Measurements from ENCODE around the gene TMPRSS7. TPM values are rescaled to one million over a fixed set of nuclear protein-coding genes. Genes with fewer than 3 reads are reported as not detected.
A peak's percentile ranks its signal among the peaks of the same experiment; 100 is the strongest.
"Not testable (repeated sequence)": the region's sequence is repeated elsewhere in the genome, so short reads cannot be mapped to it uniquely, and the experiment has no call there.

Gene TMPRSS7
- total RNA-seq, 1 experiment from 2014 or later = 0.16 TPM

DNA sequence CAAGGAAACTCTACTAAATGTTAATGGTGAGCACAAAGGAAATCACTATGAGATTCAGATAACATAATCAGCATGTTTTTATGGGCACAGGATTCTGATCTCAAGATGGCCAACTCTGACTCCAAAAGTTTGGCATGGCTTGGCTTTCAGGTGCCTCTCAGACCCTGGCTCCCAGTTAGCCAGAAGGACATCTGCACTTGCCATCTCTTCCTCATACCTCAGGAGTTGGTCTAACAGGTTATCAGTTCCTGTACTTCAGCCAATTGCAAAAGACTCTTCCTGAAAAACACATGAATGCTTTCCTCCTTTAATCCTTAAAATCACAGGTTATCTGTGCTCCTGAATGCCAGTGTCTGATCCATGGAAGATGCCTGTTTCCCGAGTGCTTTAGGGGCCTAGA lies 25.0 kb downstream of the TMPRSS7 start:
- no peak for DNase-seq (ENCODE audit: low spot score)

- DNase-seq (ENCODE audit: low spot score) = peak; percentile 35
These were observed 26.6 kb downstream of the TMPRSS7 start for GRCh38 chr3:112061152-112061551.

- DNase-seq (ENCODE audit: low spot score) = not testable (repeated sequence)
These were observed 38.0 kb downstream of the TMPRSS7 start for GRCh38 chr3:112072387-112073060.

- no peak for DNase-seq (ENCODE audit: low spot score)
These were observed 39.5 kb downstream of the TMPRSS7 start for GRCh38 chr3:112074006-112074405.

GRCh38 chr3:112074616-112075497 lies 40.3 kb downstream of the TMPRSS7 start:
- DNase-seq (ENCODE audit: low spot score) = peak; percentile 97

GRCh38 chr3:112078125-112079083 lies 43.9 kb downstream of the TMPRSS7 start:
- no peak for DNase-seq (ENCODE audit: low spot score)

- no peak for DNase-seq (ENCODE audit: low spot score)
These were observed 48.7 kb downstream of the TMPRSS7 start for GRCh38 chr3:112083239-112083638.

GRCh38 chr3:112084980-112085705 lies 50.6 kb downstream of the TMPRSS7 start:
- DNase-seq (ENCODE audit: low spot score) = no peak

GRCh38 chr3:112085735-112086075 lies 51.2 kb downstream of the TMPRSS7 start:
- no peak for DNase-seq (ENCODE audit: low spot score)

DNA sequence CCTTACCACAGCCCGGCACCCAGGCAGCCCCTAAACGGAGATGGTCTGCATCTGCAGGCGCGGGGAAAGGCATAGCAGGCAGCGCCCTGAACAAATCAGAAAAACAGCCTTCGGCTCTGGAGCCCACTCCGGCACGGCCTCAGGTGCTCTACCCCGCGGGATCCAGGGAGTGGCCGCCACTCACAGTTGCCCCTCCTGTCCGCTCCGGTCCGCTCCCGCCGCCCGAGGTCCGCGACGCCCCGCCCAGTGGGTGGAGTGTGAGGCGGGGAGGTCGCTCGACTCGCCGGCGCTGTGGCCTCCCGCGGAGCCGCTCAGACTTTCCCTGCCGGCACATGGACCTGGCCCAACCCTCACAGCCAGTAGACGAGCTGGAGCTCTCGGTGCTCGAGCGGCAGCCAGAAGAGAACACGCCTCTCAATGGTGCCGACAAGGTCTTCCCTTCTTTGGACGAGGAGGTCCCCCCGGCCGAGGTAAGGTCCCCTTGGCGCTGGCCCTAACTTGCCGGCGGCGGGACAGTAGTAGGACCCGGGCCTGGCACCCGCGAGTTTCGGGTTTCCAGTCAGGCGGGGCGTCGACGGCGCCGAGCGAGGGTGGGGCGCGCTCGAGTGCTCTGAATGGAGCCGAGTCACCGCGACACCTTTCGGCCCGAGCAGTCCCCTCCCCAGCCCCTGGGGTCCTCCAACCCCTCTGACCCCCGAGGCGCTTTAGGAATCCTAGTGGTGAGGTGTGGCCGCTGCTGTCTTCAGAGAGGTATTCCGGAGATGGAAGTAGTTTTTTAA lies 51.7 kb downstream of the TMPRSS7 start, which contains the start of gene C3orf52:
TSS of gene C3orf52 (plus strand) at position 314 of the 779 bp plus-strand sequence. CDS start at position 333, 19 bp downstream.
- peak; percentile 68 for DNase-seq (ENCODE audit: low spot score)

DNA sequence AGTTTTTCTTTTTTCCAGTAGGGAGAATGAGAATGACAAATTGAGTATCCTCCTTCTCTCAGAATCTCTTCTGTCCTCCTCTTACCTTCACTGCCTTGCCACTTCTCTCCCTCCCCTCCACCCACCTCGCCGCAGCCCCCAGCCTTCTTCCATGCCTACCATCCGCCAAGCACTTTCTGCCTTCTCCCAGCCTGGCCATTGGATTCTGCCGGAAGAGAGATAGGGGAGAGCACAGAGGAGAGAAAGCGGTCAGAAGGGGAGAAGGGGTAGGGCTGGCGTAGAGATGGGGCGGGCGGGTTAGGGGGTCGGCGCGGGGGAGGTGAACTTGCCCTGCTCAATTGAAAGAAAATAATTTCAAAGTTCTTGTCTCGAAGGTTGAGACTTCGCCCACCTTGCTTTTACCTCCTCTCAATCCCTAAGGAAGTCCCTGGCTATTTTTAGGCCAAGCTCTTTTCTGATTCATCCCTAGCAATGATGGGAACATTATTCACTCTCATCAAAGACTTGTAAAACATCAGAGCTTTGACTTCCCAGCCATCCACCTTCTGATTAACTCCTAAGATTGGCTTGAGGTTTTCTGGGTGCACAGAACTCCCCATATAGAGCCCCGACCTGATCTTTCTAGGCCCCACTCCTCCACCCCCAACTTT lies 52.5 kb downstream of the TMPRSS7 start:
- DNase-seq (ENCODE audit: low spot score) = peak; percentile 69

- DNase-seq (ENCODE audit: low spot score) = no peak
These were observed 53.2 kb downstream of the TMPRSS7 start for GRCh38 chr3:112087746-112088145.

DNA sequence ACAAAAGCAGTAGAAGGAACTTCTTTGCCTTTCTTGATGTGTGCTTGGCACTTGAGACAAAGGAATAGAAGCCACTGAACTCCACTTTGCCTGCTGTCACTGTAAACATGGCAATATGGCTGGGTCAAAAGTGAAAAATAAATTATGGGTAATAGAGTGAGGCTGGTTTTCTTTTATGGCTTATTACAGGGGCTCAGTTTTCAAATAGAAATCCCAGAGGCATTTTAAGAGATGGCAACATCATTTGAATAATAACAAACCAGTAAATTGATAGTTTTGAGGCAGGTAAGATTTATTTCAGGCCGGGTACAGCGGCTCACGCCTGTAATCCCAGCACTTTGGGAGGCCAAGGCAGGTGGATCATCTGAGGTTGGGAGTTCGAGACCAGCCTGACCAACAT lies 54.4 kb downstream of the TMPRSS7 start:
- no peak for DNase-seq (ENCODE audit: low spot score)

DNA sequence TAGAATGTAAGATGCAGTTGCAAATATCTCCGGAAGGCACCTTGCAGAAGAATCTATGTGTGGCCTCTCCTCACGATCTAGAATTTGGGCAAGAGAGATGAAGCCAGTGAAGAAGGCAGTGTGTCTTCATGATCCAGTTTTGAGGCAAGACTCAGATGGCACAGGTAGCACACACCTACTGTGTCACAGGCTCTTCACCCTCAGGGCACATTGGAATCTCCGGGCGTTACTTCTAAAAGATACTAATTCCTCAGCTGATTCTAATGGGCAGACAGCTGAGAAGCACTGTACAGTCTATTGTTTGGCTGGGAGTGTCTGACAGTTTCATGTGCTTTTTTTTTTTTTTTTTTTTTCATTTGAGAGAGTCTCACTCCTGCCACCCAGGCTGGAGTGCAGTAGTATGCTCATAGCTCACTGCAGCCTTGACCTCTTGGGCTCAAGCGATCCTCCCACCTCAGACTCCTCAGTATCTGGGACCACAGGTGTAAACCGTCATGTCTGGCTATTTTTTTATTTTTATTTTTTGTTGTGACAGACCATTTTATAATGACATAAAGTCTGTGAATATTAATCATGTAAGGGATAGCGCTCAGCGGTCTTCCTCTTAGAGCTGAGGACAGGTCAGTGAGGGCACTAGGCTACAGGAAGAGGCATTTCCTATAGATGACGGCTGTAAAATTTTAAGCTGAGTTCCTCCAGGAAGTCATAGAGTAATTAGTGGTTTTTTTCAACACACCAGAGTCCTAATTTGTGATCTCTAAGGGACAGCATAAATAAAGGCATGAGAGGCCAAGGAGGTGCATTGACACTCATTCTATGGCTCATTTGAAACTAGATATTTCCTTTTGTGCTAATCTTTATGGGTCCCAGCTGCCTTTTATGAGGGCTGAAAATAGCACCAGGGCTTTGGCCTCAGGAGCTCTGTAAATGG lies 55.7 kb downstream of the TMPRSS7 start:
- DNase-seq (ENCODE audit: low spot score) = peak; percentile 45

GRCh38 chr3:112090887-112091586 lies 56.5 kb downstream of the TMPRSS7 start:
- no peak for DNase-seq (ENCODE audit: low spot score)

GRCh38 chr3:112092496-112093179 lies 58.1 kb downstream of the TMPRSS7 start:
- no peak for DNase-seq (ENCODE audit: low spot score)

DNA sequence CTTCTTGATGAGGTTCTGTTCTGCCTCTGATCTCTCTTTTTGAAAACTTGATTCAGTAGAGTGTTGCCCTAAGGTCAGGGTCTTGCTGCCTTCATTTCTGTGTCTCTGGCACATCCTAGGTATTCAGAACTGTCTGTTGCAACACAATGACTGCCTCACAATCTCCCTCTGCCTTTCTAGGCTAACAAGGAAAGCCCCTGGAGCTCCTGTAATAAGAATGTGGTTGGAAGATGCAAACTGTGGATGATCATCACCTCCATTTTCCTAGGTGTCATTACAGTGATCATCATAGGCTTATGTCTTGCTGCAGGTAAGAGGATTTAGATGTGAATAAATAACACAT lies 58.6 kb downstream of the TMPRSS7 start:
- DNase-seq (ENCODE audit: low spot score) = no peak

DNA sequence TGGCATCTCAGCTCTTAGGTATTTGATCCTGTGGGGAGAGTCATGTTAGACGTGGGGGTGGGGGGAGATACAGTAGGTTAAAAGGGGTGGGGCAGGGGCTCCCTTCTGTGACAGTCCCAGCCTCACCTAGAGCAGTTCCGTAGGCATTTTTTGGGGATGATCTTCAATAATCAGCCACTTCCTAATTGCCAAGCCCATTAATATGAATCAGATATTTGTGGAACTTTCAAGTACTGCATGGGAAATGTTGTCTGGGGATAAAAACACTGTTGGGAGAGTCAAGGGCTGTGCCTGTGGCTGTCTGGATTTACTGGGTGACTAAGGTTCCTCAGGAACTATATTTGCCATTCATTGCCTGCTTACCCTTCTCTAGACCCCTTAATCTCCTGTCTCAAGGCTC lies 61.2 kb downstream of the TMPRSS7 start:
- DNase-seq (ENCODE audit: low spot score) = no peak

All from A172 (cell line).